Astrocyte of the hippocampus (primary cell): ENCODE results near the gene ORAI2.
A peak's percentile ranks its signal among the peaks of the same experiment; 100 is the strongest.
"Not testable (repeated sequence)": the region's sequence is repeated elsewhere in the genome, so short reads cannot be mapped to it uniquely, and the experiment has no call there.

Source experiments
- DNase-seq: peaks from one replicate; pipeline ENCODE4 v3.0.0; 2011; ENCODE audit warnings: low read depth, low spot score

Gene ORAI2

DNA sequence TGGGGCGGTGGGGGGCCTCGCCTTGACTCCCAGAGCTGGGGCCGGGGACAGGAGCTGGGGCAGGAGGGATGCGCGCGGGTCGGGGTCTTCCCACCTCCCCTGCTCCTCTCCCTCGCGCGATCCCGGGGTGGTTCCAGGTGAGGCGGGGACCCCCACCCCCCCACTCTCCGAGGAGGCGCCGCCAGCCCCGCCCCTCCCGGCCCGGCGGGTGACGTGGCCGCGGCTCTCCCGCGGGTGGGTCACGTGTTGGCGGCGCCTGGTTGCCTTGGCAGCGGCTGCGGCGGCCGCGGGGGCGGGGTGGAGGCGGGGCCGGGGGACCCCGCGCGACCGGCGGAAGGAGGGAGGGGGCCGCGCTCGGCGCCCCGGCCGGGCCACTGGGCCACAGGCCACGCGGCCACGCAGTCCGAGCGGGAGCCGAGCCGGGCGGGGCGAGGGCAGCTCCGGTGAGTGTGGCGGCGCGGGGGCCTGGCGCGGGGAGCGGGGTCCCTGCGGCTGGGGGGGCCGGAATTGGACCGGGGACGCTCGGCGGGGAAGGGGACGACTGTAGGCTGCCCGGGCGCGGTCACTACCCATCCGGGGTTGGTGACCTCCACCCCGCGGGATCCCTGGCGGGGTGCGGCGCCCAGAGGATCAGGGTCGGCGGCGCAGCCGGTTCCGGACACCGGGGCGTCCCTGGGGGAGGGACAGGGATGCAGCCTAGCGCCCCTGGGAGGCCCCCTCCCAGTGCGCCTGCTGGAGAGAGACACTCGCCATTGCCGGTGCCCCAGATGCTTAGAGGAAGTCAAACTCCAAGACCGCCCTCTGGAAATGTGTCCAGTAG is at the start of gene ORAI2:
TSS of gene ORAI2 (plus strand) at position 357 of the 820 bp plus-strand sequence. CDS start 5,382 bp downstream, outside the sequence.
- DNase-seq, result peak; percentile 92

DNA sequence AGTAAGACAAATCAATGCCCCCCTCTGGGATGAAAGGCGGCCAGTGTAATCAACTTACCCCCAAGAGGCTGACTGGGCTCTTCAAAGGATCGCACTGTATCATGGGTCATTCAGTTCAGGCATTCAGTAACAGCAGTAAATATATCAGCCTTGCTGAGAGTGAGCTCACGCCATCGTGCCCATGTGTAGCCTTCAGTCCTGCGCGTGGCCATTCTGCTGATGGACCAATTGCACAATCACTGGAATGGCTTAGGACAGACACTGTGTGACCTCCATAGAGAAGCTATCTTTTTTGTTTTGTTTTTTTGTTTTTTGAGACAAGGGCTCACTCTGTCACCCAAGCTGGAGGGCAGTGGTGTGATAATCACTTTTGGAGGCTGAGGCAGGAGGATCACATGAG is 46.3 kb upstream of the ORAI2 start:
- no peak for DNase-seq

DNA sequence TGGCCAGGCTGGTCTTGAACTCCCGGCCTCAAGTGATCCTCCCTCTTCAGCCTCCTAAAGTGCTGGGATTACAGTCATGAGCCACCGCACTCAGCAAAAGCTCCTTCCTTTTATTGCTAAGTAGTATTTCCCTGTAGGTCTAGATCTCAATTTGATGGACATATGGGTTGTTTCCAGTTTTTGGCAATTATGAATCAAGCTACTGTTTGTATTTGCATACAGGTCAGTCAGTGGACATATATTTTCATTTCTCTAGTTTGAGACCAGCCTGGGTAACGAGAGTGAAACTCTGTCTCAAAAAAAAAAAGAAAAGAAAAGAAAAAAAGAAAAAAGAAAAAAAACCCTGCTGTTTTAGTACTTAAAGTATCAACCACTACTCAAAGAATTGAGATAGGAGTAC is 43.6 kb upstream of the ORAI2 start:
- DNase-seq, result no peak

DNA sequence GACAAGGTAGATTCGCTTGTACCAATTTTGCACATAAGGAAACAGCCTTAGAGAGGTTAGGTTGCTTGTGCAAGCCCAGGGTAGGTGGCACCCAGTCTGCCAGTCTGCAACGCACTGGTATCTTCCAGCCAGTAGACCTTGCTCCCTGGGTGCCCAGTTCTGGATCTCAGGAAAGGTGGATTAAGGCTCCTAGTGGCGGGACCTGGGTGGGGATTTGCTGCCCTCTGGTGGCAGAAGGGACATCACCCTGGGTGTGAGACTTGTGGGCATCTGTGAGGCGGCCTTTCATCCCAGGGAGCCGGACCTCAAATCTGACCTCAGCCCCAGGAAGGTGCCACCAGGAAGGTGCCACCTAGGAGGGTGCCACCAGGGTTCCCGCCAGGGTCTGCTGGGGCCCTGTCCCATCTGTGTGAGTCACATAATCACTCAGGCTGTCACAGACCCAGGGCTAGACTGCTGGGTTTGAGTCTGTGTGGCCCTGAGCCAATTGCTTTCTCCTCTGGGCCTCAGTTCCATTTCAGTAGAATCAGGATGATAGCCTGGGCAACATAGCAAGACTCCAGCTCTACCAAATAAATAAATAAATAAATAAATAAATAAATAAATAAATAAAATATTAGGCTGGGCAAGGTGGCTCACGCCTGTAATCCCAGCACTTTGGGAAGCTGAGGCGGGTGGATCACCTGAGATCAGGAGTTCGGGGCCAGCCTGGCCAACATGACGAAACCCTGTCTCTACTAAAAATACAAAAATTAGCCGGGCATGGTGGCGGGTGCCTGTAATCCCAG is 42.5 kb upstream of the ORAI2 start:
- peak; percentile 89 for DNase-seq

DNA sequence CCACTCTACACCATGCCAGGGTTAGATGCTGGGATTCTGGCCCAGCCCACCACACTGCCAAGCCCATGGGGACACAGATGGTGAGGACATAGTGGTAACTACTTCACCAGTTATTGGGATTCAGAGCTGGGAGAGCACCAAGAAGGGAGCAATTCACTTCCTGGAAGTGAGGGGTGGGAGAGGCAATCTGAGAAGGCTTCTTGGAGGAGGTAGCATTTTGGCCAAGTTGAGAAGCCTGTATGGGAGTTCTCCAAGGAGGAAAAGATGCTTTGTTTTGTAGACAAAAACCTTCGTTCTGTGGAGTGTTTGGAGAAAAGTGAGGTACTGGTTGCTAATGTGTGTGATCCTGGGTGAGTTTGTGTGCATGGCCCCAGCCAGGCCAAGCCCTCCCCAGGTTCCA is 41.0 kb upstream of the ORAI2 start:
- DNase-seq, result no peak

DNA sequence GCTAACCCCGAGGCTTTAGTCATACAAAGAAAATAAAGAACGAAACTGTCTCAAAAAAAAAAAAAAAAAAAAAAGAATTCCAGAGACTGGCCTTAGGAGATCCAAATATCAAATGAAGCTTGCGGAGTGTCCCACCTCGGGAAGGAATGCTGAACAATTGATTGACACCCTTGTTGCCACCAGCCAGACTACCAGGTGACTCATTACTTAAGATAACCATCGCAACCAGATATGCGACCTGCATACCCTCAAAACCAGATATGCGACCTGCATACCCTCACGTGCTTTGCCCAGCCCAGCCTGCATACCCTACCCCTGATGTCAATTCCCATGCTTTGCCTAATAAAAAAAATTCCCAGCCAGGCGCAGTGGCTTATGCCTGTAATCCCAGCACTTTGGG is 39.9 kb upstream of the ORAI2 start:
- peak; percentile 86 for DNase-seq

DNA sequence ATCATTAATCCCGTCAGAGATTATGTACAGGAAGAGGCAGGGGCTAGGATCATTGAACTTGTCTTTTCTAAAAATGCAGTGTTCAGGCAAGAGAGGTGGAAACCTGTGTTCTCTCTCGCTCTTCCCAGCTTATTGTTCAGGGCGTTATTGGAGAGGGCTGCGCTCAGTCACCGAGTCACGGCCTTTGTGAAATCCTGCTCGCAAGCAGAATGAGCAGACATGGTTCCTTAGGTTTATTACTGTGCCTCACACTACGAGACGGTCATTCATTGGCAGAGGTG is 37.8 kb upstream of the ORAI2 start:
- no peak for DNase-seq

DNA sequence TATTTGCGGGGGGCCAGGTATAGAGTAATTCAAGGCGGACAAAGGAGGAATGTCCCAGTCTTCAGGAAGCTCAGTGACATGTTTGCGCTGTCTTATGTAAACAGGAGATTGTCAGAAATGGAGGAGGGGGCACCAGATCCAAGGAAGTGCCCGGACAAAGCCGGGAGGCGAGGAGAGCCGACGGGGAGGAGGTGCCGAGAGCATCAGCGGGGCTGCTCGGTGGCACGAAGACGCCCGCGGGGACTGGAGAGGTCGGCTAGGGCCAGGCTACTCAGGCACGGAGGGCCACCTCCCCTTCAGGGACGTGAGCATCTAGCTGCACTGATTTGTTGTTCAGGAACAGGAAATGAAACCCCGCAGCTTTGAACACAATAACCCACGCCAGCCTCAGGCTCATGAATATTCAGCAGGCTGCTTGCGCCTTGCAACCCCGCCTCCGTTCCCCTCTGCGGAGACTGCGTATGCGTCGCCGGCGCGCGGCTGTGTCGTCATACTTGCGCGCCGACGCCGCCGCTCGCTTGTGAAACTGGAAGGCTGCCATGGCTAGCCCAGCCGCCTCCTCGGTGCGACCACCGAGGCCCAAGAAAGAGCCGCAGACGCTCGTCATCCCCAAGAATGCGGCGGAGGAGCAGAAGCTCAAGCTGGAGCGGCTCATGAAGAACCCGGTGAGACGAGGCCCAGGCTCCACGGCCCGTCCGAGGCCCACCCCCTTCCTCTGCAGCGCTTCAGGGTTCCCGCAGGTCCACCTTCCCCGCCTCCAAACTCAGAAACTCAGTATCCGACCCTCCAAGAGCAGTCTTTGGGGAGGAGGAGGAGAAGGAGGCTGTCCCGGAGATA is 37.3 kb upstream of the ORAI2 start, which contains the start of gene PRKRIP1:
TSS of gene PRKRIP1 (plus strand) at position 491 of the 837 bp plus-strand sequence. CDS start at position 540, 49 bp downstream.
- DNase-seq, result peak; percentile 97

DNA sequence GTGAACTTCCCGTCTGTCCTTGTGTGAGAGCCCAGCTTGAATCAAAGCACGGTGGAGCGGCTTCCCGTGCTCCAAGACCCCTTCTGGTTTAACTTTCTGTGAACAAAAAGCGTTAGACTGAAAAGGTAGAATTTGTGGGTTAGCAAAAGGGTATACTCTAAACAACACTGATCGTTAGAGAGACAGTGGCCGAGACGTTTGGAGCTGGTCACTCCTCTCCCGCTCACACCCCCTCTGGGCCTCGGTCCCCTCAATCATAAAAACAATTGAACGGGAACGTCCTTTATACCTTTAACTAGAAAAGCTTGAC is 36.7 kb upstream of the ORAI2 start:
- no peak for DNase-seq

DNA sequence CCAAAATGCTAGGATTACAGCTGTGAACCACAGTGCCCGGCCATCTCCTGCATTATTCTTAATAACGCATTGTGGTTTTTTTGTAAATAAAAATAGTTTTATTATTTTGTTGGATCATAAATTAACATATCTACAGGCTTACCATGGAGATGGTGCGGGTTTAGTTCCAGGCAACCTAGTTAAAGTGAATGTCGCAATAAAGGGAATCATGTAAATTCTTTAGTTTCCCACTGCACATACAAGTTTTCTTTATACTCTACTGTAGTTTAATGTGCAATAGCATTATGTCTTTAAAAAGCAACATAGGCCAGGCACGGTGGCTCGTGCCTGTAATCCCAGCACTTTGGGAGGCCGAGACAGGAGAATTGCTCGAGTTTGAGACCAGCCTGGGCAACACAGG is 34.8 kb upstream of the ORAI2 start:
- DNase-seq, result no peak

DNA sequence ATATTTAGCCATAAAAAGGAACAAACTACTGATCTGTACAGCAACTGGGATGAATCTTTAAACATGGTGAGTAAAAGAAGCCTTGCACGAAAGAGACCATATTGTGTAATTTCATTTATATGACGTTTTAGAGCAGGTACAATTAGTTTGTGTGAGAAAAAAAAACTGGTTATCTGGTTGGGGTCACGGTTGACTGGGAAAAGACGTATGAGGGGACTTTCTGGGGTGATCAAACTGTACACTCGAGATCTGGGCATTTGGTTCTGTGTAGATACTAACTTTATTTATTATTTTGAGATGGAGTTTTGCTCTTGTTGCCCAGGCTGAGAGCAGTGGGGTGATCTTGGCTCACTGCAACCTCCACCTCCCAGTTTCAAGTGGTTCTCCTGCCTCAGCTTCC is 33.0 kb upstream of the ORAI2 start:
- DNase-seq, result no peak

DNA sequence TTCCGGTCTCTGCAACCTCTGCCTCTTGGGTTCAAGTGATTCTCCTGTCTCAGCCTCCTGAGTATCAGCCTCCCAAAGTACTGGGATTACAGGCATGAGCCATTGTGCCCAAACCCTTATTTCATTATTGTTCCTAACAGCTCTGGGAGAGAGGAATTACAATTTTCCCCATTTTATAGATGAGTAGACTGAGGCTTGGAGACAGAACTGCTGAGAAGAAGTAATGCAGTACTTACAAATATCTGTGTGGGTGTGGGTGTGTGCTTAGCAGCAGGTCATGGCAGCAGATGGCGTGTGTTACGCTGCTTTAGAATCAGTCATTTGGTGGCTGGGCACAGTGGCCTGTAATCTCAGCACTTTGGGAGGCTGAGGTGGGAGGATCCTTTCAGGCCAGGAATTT is 29.8 kb upstream of the ORAI2 start:
- DNase-seq, result no peak

DNA sequence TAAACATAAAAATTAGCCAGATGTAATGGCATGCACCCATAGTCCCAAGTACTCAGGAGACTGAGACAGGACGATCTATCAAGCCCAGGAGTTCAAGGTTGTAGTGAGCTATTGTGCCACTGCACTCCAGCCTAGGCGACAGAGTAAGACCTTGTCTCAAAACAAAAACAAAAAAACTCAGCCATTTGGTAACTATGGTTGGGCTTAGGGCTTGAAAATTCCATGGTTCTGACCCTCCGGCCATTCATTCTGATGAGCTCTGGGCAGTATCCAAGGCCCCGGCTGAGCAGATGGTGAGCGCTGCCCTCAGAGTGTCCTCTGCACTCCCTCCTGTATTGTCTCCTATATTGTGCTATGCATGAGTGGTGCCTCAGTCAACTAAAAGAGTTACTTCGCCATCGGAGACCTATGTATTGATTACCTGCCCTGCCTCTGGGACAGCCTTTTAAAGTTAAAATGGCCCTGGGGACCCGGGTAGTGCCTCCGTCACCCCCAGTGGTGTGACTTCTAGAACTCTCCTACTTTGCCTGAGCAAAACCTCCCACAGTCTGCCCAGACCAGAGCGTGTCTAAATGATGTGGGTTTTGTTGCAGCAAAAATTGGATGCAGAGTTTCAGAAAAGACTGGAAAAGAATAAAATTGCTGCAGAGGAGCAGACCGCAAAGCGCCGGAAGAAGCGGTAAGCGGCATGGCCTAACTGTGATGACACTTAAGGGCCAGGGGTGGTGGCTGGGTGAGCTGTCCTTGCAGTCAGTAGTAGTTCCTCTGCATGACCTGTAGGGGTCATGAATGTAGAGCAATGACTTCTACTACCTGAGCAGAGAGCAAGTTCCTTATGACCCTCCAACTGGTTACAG is 29.1 kb upstream of the ORAI2 start:
- peak; percentile 57 for DNase-seq

DNA sequence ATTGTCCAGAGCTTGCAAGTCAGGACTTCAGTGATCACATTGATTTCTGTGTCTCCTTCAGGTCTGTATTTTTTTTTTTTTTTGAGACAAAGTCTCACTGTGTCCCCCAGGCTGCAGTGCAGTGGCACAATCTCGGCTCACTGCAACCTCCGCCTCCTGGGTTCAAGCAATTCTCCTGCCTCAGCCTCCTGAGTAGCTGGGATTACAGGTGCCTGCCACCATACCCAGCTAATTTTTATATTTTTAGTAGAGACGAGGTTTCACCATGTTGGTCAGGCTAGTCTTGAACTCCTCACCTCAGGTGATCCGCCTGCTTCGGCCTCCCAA is 28.6 kb upstream of the ORAI2 start:
- DNase-seq, result not testable (repeated sequence)

DNA sequence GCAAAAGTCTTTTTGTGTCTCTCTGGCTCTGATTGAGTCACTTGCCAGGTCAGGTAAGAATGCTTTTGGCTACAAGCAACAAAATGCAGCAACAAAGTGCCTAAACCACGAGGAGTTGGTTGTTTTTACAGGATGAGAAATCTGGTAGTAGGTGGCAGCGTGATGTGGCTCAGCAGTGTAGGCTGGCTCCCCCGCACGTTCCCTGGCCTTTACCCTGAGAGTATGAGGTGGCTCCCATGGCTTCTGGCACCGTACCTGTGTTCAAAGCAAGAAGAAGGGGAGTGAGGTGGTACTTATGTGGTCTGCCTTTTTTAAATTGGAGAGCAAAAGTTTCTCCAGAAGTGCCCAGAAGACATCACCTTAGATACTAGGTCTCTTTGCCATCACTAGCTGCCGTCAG is 25.5 kb upstream of the ORAI2 start:
- DNase-seq, result no peak

DNA sequence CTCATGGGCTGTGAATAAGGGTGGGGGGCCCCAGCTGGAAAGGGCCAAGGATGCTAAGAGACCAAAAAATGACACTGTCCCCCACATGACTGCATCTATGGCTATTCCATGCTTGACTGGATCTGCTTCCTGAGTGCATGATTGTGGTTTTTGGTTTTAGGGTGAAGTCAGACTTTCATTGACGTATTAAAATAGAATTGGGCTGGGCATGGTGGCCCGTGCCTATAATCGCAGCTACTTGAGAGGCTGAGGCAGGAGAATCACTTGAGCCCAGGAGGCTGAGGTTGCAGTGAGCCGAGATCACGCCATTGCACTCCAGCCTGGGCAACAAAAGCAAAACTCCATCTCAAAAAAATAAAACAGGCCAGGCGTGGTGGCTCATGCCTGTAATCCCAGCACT is 24.8 kb upstream of the ORAI2 start:
- DNase-seq, result peak; percentile 47

DNA sequence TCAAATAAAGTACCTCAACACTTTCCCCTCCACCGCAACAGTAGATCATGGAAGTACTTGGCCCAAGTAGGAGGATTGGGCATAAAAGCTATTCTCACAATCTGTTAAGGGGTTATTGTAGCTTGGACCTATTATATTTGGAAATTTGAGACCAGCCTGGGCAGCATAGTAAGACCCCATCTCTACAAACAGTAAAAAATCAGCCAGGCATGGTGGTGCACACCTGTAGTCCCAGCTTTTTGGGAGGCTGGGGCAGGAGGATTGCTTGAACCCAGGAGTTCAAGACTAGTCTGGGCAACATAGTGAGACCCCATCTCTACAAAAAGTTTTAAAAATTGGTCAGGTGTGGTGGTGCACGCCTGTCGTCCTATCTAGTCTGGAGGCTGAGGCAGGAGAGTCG is 24.0 kb upstream of the ORAI2 start:
- no peak for DNase-seq

DNA sequence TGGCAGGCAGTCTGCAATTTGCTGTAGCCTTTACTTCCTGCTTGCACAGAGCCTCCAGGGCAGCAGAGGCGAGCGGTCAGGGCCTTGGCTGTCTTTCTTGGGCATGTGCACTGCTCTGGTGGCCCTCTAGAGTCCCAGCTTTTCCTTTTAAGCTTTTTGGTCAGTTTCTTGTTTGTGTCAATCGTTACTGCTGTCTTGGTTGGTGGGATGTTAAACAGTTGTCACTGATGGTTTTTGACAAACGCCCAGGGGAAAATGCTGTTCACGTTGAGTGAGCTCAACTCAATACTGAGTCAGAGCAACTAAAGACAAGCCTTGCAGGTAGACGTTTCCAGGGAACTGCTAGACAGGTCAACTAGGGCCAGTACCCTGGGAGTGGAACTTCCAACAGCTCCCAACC is 23.3 kb upstream of the ORAI2 start:
- DNase-seq, result no peak

DNA sequence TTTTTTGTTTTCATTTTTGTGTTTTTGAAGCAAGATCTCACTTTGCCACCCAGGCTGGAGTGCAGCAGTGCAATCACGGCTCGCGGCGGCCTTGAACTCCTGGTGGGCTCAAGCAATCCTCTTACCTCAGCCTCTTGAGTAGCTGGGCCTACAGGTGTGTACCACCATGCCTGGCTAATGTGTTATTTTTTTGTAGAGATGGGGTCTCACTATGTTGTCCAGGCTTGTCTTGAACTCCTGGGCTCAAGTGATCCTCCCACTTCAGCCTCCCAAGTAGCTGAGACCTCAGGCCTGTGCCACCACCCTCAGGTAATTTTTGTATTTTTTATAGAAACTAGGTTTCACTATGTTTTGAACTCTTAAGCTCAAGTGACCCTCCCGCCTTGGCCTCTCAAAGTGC is 22.5 kb upstream of the ORAI2 start:
- DNase-seq, result no peak

DNA sequence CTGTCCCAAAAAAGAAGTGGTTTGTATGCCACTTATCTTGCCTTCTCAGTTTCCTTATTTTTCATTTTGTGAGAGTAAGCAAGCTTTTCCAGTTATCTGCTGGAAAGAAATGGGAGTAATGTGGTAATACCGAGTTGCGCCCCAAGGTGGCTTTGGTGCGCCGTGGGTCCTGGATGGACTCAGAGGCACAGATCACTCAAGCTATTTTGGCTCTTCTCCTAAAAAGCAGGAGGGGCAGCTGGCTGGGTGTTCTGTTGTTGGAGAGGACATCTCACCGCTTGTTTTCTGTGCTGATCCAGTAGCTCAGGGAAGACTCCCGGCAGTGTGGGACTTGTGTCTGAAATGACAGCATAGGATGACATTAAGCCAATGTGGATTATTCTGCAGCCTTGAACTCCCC is 20.8 kb upstream of the ORAI2 start:
- DNase-seq, result peak; percentile 61

DNA sequence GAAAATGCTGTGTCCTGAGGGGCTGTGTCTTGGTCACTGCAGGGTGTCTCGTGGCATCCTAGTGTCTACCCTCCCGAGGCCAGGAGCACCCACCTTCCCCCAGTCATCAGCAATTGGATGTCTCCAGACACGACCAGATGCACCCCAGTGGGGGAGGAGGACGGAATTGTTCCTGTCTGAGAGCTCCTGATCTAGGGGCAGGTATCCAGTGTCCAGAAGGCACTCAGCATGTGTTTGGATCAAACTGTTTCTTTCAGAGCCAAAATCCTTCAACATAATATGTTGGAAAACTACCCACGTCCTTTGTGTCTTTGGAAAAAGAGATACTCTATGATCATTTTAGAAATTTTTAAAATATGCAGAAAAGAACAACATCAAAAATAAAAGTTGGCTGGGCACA is 20.3 kb upstream of the ORAI2 start:
- DNase-seq, result no peak

DNA sequence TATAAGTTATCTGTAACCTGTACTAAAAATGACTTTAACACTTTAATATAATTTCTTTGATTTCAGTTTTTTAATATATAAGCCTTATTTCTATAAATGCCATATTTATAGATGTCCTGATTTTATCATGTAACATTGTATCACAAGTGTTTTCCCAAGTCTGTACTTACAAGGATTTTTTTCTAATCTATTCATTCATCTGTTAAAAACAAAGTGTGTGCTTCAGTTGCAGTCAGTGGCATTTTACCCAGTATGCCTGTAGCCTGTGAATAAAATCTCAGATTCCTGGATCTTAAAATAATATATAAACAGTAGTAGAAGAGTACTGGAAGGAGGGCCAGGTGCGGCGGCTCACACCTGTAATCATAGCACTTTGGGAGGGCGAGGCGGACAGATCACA is 19.8 kb upstream of the ORAI2 start:
- DNase-seq, result no peak
